H9 (cell line): ENCODE measurements around the gene CCNYL1. TPM values are rescaled to one million over a fixed set of nuclear protein-coding genes. Genes with fewer than 3 reads are reported as not detected.

Experiments
- DNase-seq: peaks from one replicate; pipeline ENCODE4 v3.0.0-alpha.2; 2017
- H2AFZ ChIP-seq: one replicate; pipeline ENCODE4 v1.6.1; 2013; ENCODE audit warnings: mild to moderate bottlenecking, low read length, control low read depth, moderate library complexity
- H2AK5ac ChIP-seq: 2 replicates; pipeline ENCODE4 v1.6.1; 2013; ENCODE audit warnings: low read length, control low read depth, mixed read lengths; ENCODE audit not compliant: insufficient read length
- H2BK120ac ChIP-seq: one replicate; pipeline ENCODE4 v1.6.1; 2013; ENCODE audit warnings: low read depth, mild to moderate bottlenecking, low read length, control low read depth, inconsistent platforms; ENCODE audit not compliant: poor library complexity, severe bottlenecking
- H2BK12ac ChIP-seq: 2 replicates; pipeline ENCODE4 v1.6.1; 2013; ENCODE audit warnings: low read length, control low read depth, mixed read lengths, low read depth; ENCODE audit not compliant: insufficient read length
- H2BK15ac ChIP-seq: 2 replicates; pipeline ENCODE4 v1.6.1; 2013; ENCODE audit warnings: low read depth, low read length, control low read depth
- H2BK20ac ChIP-seq: one replicate; pipeline ENCODE4 v1.6.1; 2013; ENCODE audit warnings: low read depth, mild to moderate bottlenecking, low read length, control low read depth, inconsistent platforms; ENCODE audit not compliant: poor library complexity, severe bottlenecking
- H2BK5ac ChIP-seq: 2 replicates; pipeline ENCODE4 v1.6.1; 2013; ENCODE audit warnings: low read length, control low read depth, mixed read lengths; ENCODE audit not compliant: insufficient read length
- H3K14ac ChIP-seq: 2 replicates; pipeline ENCODE4 v1.6.1; 2013; ENCODE audit warnings: low read length, control low read depth; ENCODE audit not compliant: insufficient read depth
- H3K18ac ChIP-seq: 2 replicates; pipeline ENCODE4 v1.6.1; 2013; ENCODE audit warnings: low read depth, mild to moderate bottlenecking, mixed read lengths, low read length, control low read depth; ENCODE audit not compliant: insufficient read length
- H3K23ac ChIP-seq: 2 replicates; pipeline ENCODE4 v1.6.1; 2013; ENCODE audit warnings: low read length, control low read depth, mixed read lengths, low read depth; ENCODE audit not compliant: insufficient read length
- H3K23me2 ChIP-seq: 2 replicates; pipeline ENCODE4 v1.6.1; 2013; ENCODE audit warnings: low read depth, mild to moderate bottlenecking, mixed read lengths, low read length, control low read depth; ENCODE audit not compliant: insufficient read length, poor library complexity, severe bottlenecking
- H3K27ac ChIP-seq: 2 replicates; pipeline ENCODE4 v1.5.1; 2013; ENCODE audit warnings: low read length, control low read depth, mixed read lengths, low read depth; ENCODE audit not compliant: insufficient read length
- H3K27me3 ChIP-seq: 2 replicates; pipeline ENCODE4 v1.6.1; 2013; ENCODE audit warnings: low read length, control low read depth, inconsistent platforms; ENCODE audit not compliant: insufficient read depth
- H3K4ac ChIP-seq: 2 replicates; pipeline ENCODE4 v1.6.1; 2013; ENCODE audit warnings: low read depth, mild to moderate bottlenecking, control low read depth, inconsistent platforms, low read length, moderate library complexity
- H3K4me1 ChIP-seq: 2 replicates; pipeline ENCODE4 v1.6.1; 2013; ENCODE audit warnings: low read length, control low read depth, inconsistent platforms; ENCODE audit not compliant: insufficient read depth
- H3K4me2 ChIP-seq: 2 replicates; pipeline ENCODE4 v1.6.1; 2013; ENCODE audit warnings: low read length, control low read depth, mixed read lengths; ENCODE audit not compliant: insufficient read length, insufficient read depth
- H3K56ac ChIP-seq: 2 replicates; pipeline ENCODE4 v1.6.1; 2013; ENCODE audit warnings: low read depth, mild to moderate bottlenecking, mixed read lengths, low read length, control low read depth; ENCODE audit not compliant: insufficient read length
- H3K79me1 ChIP-seq: 2 replicates; pipeline ENCODE4 v1.6.1; 2013; ENCODE audit warnings: low read depth, mild to moderate bottlenecking, moderate library complexity, low read length, control low read depth, inconsistent platforms; ENCODE audit not compliant: insufficient read depth, poor library complexity, severe bottlenecking
- H3K79me2 ChIP-seq: 2 replicates; pipeline ENCODE4 v1.6.1; 2013; ENCODE audit warnings: low read length, control low read depth, inconsistent platforms; ENCODE audit not compliant: insufficient read depth
- H3K9ac ChIP-seq: 2 replicates; pipeline ENCODE4 v1.6.1; 2013; ENCODE audit warnings: low read length, control low read depth, mixed read lengths; ENCODE audit not compliant: insufficient read length; ENCODE audit errors: extremely low read depth
- H3K9me3 ChIP-seq: one replicate; pipeline ENCODE4 v1.6.1; 2013; ENCODE audit warnings: low read depth, low read length, inconsistent platforms; ENCODE audit not compliant: control insufficient read depth
- H3T11ph ChIP-seq: one replicate; pipeline ENCODE4 v1.6.1; 2013; ENCODE audit warnings: mild to moderate bottlenecking, low read length, control low read depth, inconsistent platforms
- H4K20me1 ChIP-seq: one replicate; pipeline ENCODE4 v1.6.1; 2013; ENCODE audit not compliant: control insufficient read depth, insufficient read length, insufficient read depth
- H4K5ac ChIP-seq: 2 replicates; pipeline ENCODE4 v1.6.1; 2013; ENCODE audit warnings: low read depth, mild to moderate bottlenecking, mixed read lengths, low read length, control low read depth; ENCODE audit not compliant: insufficient read length
- H4K8ac ChIP-seq: replicated peaks from 2 replicates; pipeline ENCODE4 v1.6.1; 2013; ENCODE audit warnings: low read length, control low read depth, mixed read lengths, low read depth; ENCODE audit not compliant: insufficient read length
- H4K91ac ChIP-seq: 2 replicates; pipeline ENCODE4 v1.6.1; 2013; ENCODE audit warnings: low read depth, mild to moderate bottlenecking, moderate library complexity, mixed read lengths, low read length, control low read depth; ENCODE audit not compliant: insufficient read length
- H3K27ac Mint-ChIP-seq, 3 experiments: 2 replicates in 2 of 3; 3 replicates in 1 of 3; pipeline ENCODE4 v1.8.0; 2020 to 2021; ENCODE audit warnings: mixed read lengths in 3 of 3, mild to moderate bottlenecking in 1 of 3, moderate library complexity in 1 of 3
- H3K27me3 Mint-ChIP-seq: 2 replicates; pipeline ENCODE4 v1.8.0; 2021; ENCODE audit warnings: low read depth, mild to moderate bottlenecking, moderate library complexity, mixed read lengths
- H3K36me3 Mint-ChIP-seq, 3 experiments: 2 replicates in 2 of 3; 3 replicates in 1 of 3; pipeline ENCODE4 v1.8.0; 2020 to 2021; ENCODE audit warnings: low read depth in 3 of 3, mixed read lengths in 3 of 3; ENCODE audit not compliant: insufficient read depth in 1 of 3
- H3K4me1 Mint-ChIP-seq, 2 experiments: 2 replicates each; pipeline ENCODE4 v1.8.0; 2020; ENCODE audit warnings: mixed read lengths in 2 of 2
- H3K4me3 Mint-ChIP-seq, 2 experiments: 2 replicates in 1 of 2; 3 replicates in 1 of 2; pipeline ENCODE4 v1.8.0; 2020 to 2021; ENCODE audit warnings: mild to moderate bottlenecking in 2 of 2, mixed read lengths in 2 of 2, moderate library complexity in 1 of 2
- H3K9me3 Mint-ChIP-seq, 2 experiments: 2 replicates in 1 of 2; 3 replicates in 1 of 2; pipeline ENCODE4 v1.8.0; 2020; ENCODE audit warnings: mild to moderate bottlenecking in 2 of 2, mixed read lengths in 2 of 2, moderate library complexity in 1 of 2
- WGBS: extraction: QIAGEN DNeasy Blood & Tissue Kit; methylation state at CpG from one replicate; pipeline ENCODE4 v1.1.7; 2013; ENCODE audit warnings: missing lambda C conversion rate, low lambda C conversion rate, mixed read lengths; ENCODE audit not compliant: insufficient read length; ENCODE audit errors: extremely low coverage; 5-methylcytosine and 5-hydroxymethylcytosine counted together
- total RNA-seq: library from RNA; stranded (reverse); gene quantifications from 2 replicates; pipeline ENCODE4 v1.2.1, GENCODE V29; 2021
- TF ChIP-seq, protein P1 (sequence below): fragments of 200-600 bp; sonication (generic); conservative IDR thresholded peaks from 3 replicates; pipeline ENCODE4 v1.8.0; 2021; ENCODE audit warnings: antibody characterized with exemption, mild to moderate bottlenecking

Gene CCNYL1
- total RNA-seq, 1 experiment from 2014 or later, result 27.0 TPM

DNA sequence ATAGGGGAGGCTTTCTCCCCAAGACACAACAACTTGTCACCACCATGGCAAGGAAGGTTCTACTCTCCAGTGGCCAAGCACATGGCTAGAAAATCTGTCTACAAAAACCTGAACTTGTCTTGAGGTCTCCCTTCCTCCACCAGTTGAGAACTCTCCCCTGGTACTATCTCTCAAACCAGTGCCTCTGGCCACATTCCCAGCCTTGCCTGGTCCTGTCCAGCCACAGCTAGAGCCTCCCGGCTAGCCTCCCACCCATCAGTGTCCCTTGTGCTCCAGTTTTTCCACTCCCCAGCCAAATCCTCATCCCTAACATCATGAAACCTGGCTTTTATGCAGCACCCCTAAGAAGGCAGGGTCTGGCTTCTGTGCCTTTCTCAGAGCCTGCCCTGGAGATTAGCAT is 79.5 kb downstream of the CCNYL1 start:
- Mint-ChIP-seq H3K36me3 (no peaks in the 10 kb centered on the region; a peak in 1 of 7 replicates), H3K4me1 (peaks cover 18 to 24% of the 10 kb centered on the region in 2 experiments), H3K27ac (peak overlapping the region; percentile 58 to 68 (median 66); a peak in 4 of 7 replicates), H3K9me3 (no peaks in the 10 kb centered on the region), H3K27me3 (no peaks in the 10 kb centered on the region; the same call in 1 of the 2 replicates), H3K4me3 (no peak overlapping the region)
- Histone ChIP-seq H3T11ph (no peak overlapping the region), H3K27ac (no peak overlapping the region), H2AFZ (no peak overlapping the region), H3K18ac (no peak overlapping the region), H3K9me3 (no peaks in the 10 kb centered on the region), H2BK5ac (no peak overlapping the region), H3K27me3 (no peaks in the 10 kb centered on the region), H4K5ac (no peak overlapping the region), H3K14ac (no peak overlapping the region), H4K91ac (no peak overlapping the region), H2BK15ac (no peak overlapping the region), H2BK20ac (no peak overlapping the region), H3K4me2 (no peak overlapping the region), H4K8ac (no peak overlapping the region), H2BK12ac (no peak overlapping the region), H3K79me2 (no peaks in the 10 kb centered on the region), H3K56ac (no peak overlapping the region), H3K23ac (no peak overlapping the region), H3K79me1 (no peaks in the 10 kb centered on the region), H3K9ac (no peak overlapping the region), H2AK5ac (no peak overlapping the region), H2BK120ac (no peak overlapping the region), H4K20me1 (no peaks in the 10 kb centered on the region), H3K4ac (no peak overlapping the region), H3K23me2 (no peaks in the 10 kb centered on the region), H3K4me1 (peaks cover 3% of the 10 kb centered on the region; the same call in 1 of the 2 replicates)
- no CpG with 5 or more reads among the region's 1 CpG for WGBS
- DNase-seq, result no peak
- TF ChIP-seq, protein P1, sequence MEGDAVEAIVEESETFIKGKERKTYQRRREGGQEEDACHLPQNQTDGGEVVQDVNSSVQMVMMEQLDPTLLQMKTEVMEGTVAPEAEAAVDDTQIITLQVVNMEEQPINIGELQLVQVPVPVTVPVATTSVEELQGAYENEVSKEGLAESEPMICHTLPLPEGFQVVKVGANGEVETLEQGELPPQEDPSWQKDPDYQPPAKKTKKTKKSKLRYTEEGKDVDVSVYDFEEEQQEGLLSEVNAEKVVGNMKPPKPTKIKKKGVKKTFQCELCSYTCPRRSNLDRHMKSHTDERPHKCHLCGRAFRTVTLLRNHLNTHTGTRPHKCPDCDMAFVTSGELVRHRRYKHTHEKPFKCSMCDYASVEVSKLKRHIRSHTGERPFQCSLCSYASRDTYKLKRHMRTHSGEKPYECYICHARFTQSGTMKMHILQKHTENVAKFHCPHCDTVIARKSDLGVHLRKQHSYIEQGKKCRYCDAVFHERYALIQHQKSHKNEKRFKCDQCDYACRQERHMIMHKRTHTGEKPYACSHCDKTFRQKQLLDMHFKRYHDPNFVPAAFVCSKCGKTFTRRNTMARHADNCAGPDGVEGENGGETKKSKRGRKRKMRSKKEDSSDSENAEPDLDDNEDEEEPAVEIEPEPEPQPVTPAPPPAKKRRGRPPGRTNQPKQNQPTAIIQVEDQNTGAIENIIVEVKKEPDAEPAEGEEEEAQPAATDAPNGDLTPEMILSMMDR, result no peak
